Smooth muscle cell (in vitro differentiated cells): ENCODE results near the gene ATP2B1. TPM values are rescaled to one million over a fixed set of nuclear protein-coding genes. Genes with fewer than 3 reads are reported as not detected.
A peak's percentile ranks its signal among the peaks of the same experiment; 100 is the strongest.

Source experiments
- DNase-seq: peaks from one replicate; lab custom pipeline; 2025; ENCODE audit not compliant: unreplicated experiment; lab: John Stamatoyannopoulos, UW
- H2AFZ ChIP-seq: fragments of 200-600 bp; sonication (generic); 2 replicates; pipeline ENCODE4 v1.6.0; 2016; ENCODE audit warnings: antibody characterized with exemption, low read depth, mild to moderate bottlenecking
- H3F3A ChIP-seq: fragments of 200-600 bp; sonication (generic); 2 replicates; pipeline ENCODE4 v1.6.0; 2017; ENCODE audit warnings: antibody characterized with exemption, low read depth
- H3K27ac ChIP-seq: fragments of 200-600 bp; sonication (generic); 2 replicates; pipeline ENCODE4 v1.5.1; 2016; ENCODE audit warnings: low read depth, mild to moderate bottlenecking
- H3K27me3 ChIP-seq: fragments of 200-600 bp; sonication (generic); 2 replicates; pipeline ENCODE4 v1.6.1; 2016; ENCODE audit warnings: low read depth, mild to moderate bottlenecking
- H3K36me3 ChIP-seq: fragments of 200-600 bp; sonication (generic); 2 replicates; pipeline ENCODE4 v1.5.1; 2016; ENCODE audit warnings: low read depth
- H3K4me1 ChIP-seq: fragments of 200-600 bp; sonication (generic); 2 replicates; pipeline ENCODE4 v1.5.1; 2016; ENCODE audit warnings: low read depth
- H3K4me2 ChIP-seq: fragments of 200-600 bp; sonication (generic); 2 replicates; pipeline ENCODE4 v1.6.0; 2016; ENCODE audit warnings: mild to moderate bottlenecking
- H3K4me3 ChIP-seq: fragments of 200-600 bp; sonication (generic); 2 replicates; pipeline ENCODE4 v1.5.1; 2016; ENCODE audit warnings: mild to moderate bottlenecking
- H3K79me2 ChIP-seq: fragments of 200-600 bp; sonication (generic); 2 replicates; pipeline ENCODE4 v1.6.0; 2016; ENCODE audit warnings: low read depth, mild to moderate bottlenecking
- H3K9ac ChIP-seq: fragments of 200-600 bp; sonication (generic); 2 replicates; pipeline ENCODE4 v1.6.0; 2016; ENCODE audit warnings: low read depth
- H3K9me3 ChIP-seq: fragments of 200-600 bp; sonication (generic); replicated peaks from 2 replicates; pipeline ENCODE4 v1.5.1; 2016; ENCODE audit warnings: low read depth
- H4K20me1 ChIP-seq: fragments of 200-600 bp; sonication (generic); 2 replicates; pipeline ENCODE4 v1.6.0; 2016; ENCODE audit warnings: low read depth
- CTCF ChIP-seq: fragments of 200-600 bp; sonication (generic); IDR thresholded peaks from 2 replicates; pipeline ENCODE4 v1.5.1; 2017; ENCODE audit warnings: borderline replicate concordance, mild to moderate bottlenecking, antibody characterized with exemption; ENCODE audit not compliant: insufficient read depth, poor library complexity, severe bottlenecking
- WGBS: methylation state at CpG from one replicate; pipeline ENCODE4 v1.1.7; 2016; ENCODE audit warnings: low lambda C conversion rate; 5-methylcytosine and 5-hydroxymethylcytosine counted together
- polyA plus RNA-seq: library from polyadenylated mRNA; unstranded; fragments of >200 nt; fragmentation: Nextera tagmentation; extraction: Ambion mirVana; gene quantifications from 2 replicates; pipeline ENCODE4 v1.2.1, GENCODE V29; 2016
- total RNA-seq: library from RNA; depleted of rRNA; stranded (reverse); fragments of >200 nt; gene quantifications from 2 replicates; pipeline ENCODE4 v1.2.3, GENCODE V29; 2014

The ATP2B1 gene
- total and polyA plus RNA-seq, 2 experiments from 2014 or later: 42.8 to 70.1 TPM

GRCh38 chr12:89706986-89707702, 1.5 kb downstream of the ATP2B1 start:
- no peak overlapping the region for H2AFZ ChIP-seq
- no peak for DNase-seq
- H3K27me3 ChIP-seq: no peaks in the 10 kb centered on the region
- peaks cover 65% of the 10 kb centered on the region for H3K79me2 ChIP-seq
- peaks cover 45% of the 10 kb centered on the region for H3K4me1 ChIP-seq
- H3K9ac ChIP-seq: peak overlapping the region; percentile 81
- no peaks in the 10 kb centered on the region for H3F3A ChIP-seq
- peak overlapping the region; percentile 90 for H3K4me2 ChIP-seq
- peak overlapping the region; percentile 73 for H3K4me3 ChIP-seq
- peaks cover 61% of the 10 kb centered on the region for H4K20me1 ChIP-seq
- TF ChIP-seq CTCF: no peak
- WGBS: 5% methylated on average over 17 of the region's 17 CpGs
- H3K36me3 ChIP-seq: no peaks in the 10 kb centered on the region
- no peak overlapping the region for H3K27ac ChIP-seq
- no peaks in the 10 kb centered on the region for H3K9me3 ChIP-seq

- DNase-seq: no peak
- WGBS: 70% methylated on average over 7 of the region's 7 CpGs
Measured at GRCh38 chr12:89706551-89706950, 2.1 kb downstream of the ATP2B1 start.

GRCh38 chr12:89704457-89704856, 4.2 kb downstream of the ATP2B1 start:
- Histone ChIP-seq H3K36me3 (no peaks in the 10 kb centered on the region), H3K9ac (no peak overlapping the region), H3K27me3 (no peaks in the 10 kb centered on the region), H3K79me2 (peaks cover 91% of the 10 kb centered on the region), H3K27ac (no peak overlapping the region), H3K4me3 (no peak overlapping the region), H3K4me1 (peaks cover 34% of the 10 kb centered on the region), H3F3A (no peaks in the 10 kb centered on the region), H2AFZ (no peak overlapping the region), H3K4me2 (peak overlapping the region; percentile 90), H3K9me3 (no peaks in the 10 kb centered on the region), H4K20me1 (peaks cover 88% of the 10 kb centered on the region)
- DNase-seq: no peak
- WGBS: 82% methylated on average over 1 of the region's 1 CpG
- TF ChIP-seq CTCF: no peak

More at GRCh38 chr12:89706551-89706950, 2.1 kb downstream of the ATP2B1 start:
- no peak for TF ChIP-seq CTCF
- Histone ChIP-seq H3K27ac (no peak overlapping the region), H3K4me3 (peak overlapping the region; percentile 73), H3K9ac (no peak overlapping the region), H3K4me2 (peak overlapping the region; percentile 90), H4K20me1 (peaks cover 67% of the 10 kb centered on the region), H3F3A (no peaks in the 10 kb centered on the region), H3K9me3 (no peaks in the 10 kb centered on the region), H3K27me3 (no peaks in the 10 kb centered on the region), H3K4me1 (peaks cover 45% of the 10 kb centered on the region), H2AFZ (no peak overlapping the region), H3K79me2 (peaks cover 70% of the 10 kb centered on the region), H3K36me3 (no peaks in the 10 kb centered on the region)

- no peak overlapping the region for H3K9ac ChIP-seq
- peaks cover 98% of the 10 kb centered on the region for H3K79me2 ChIP-seq
- H3K4me3 ChIP-seq: no peak overlapping the region
- no peaks in the 10 kb centered on the region for H3K27me3 ChIP-seq
- no peaks in the 10 kb centered on the region for H3F3A ChIP-seq
- peaks cover 94% of the 10 kb centered on the region for H4K20me1 ChIP-seq
- no peak for TF ChIP-seq CTCF
- no peak overlapping the region for H2AFZ ChIP-seq
- no peaks in the 10 kb centered on the region for H3K36me3 ChIP-seq
- H3K4me2 ChIP-seq: peak overlapping the region; percentile 36
- no peak for DNase-seq
- WGBS: 90% methylated on average over 1 of the region's 1 CpG
- H3K9me3 ChIP-seq: no peaks in the 10 kb centered on the region
- peaks cover 34% of the 10 kb centered on the region for H3K4me1 ChIP-seq
- H3K27ac ChIP-seq: no peak overlapping the region
Measured at GRCh38 chr12:89703768-89704167, 4.9 kb downstream of the ATP2B1 start.
